GM21528 (cell line): ENCODE results near the gene GATAD2A.
"Not testable (repeated sequence)": the region's sequence is repeated elsewhere in the genome, so short reads cannot be mapped to it uniquely, and the experiment has no call there.

Experiments used
- ATAC-seq: cut with Tn5 transposase; IDR thresholded peaks from one replicate; pipeline ENCODE4 v1.9.1; 2021; ENCODE audit warnings: mild to moderate bottlenecking, moderate library complexity; ENCODE audit not compliant: unreplicated experiment, low FRiP score

Gene GATAD2A, protein sequence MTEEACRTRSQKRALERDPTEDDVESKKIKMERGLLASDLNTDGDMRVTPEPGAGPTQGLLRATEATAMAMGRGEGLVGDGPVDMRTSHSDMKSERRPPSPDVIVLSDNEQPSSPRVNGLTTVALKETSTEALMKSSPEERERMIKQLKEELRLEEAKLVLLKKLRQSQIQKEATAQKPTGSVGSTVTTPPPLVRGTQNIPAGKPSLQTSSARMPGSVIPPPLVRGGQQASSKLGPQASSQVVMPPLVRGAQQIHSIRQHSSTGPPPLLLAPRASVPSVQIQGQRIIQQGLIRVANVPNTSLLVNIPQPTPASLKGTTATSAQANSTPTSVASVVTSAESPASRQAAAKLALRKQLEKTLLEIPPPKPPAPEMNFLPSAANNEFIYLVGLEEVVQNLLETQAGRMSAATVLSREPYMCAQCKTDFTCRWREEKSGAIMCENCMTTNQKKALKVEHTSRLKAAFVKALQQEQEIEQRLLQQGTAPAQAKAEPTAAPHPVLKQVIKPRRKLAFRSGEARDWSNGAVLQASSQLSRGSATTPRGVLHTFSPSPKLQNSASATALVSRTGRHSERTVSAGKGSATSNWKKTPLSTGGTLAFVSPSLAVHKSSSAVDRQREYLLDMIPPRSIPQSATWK

DNA sequence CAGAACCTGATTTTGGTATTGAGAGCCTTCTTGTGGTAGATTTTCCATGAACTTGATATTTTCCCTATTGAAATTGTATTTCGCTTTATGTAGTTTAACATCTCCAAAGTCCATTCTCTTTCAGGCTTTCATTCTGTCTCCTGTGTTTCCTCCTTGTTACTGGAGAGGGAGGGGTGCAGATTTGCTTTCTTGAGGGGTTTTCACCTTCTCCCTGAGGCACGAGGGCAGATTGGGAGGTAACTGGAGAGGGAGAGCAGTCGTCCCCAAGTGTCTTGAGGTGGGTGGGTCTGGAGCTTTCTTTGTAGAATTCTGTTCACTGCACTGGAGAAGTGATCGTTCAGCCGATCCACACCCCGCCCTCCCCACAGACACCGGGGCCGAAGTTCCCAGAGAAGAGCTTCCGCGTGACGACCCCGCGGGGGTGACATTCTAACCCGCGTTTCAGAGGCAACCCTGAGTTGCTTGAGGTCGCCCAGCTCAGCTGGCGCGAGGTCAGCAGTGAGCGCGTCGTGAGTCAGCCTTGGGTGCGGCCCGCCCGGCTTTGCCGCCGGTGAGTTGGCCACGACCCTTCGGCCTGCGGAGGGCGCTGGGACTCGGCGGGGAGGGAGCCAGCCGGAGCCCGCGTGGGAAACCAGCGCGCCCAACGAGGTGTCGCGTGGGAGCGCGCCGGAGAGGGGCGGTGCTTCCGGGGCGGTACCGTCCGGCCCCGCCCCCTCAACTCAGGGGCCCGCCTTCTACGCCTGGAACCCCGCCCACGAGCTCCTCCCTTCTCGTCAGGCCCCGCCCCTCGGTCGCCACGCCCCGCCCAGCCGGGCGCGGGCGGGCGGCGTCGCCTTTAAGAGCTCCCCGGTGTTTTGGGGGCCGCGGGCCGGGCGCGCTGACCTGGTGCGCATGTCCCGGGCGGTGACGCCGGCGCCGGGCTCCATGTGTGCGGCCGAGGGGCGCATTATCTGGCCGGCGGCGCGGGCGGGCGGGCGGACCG is at the start of gene GATAD2A:
TSS of gene GATAD2A (plus strand) at position 797 of the 982 bp plus-strand sequence. CDS start 59,671 bp downstream, outside the sequence.
- ATAC-seq, result peak; percentile 67

DNA sequence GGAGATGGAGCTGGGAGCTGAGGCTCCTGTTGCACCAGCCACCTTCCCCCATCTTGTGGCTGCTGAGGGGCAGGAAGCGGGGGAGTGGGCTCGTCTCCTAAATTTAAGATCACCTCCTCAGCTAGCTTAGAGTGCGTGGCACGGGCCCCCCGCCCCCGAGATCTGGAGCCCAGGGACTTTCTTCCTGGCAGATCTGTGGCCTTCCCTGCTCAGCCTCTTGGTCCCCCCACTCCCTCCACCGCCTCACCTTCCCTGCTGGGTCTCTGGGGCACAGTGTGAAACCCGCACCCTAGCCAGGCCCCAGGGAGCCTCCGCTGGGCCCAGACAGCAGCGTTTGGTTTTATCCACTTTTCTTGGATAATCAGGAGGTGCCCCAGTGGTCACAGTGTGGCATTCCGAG is 49.0 kb upstream of the GATAD2A start:
- no peak for ATAC-seq

- no peak for ATAC-seq
These were observed 48.4 kb upstream of the GATAD2A start for GRCh38 chr19:19356901-19357566.

GRCh38 chr19:19361075-19361594 is 44.3 kb upstream of the GATAD2A start:
- ATAC-seq, result peak; percentile 53

- ATAC-seq, result no peak
These were observed 43.4 kb upstream of the GATAD2A start for GRCh38 chr19:19362075-19362474.

DNA sequence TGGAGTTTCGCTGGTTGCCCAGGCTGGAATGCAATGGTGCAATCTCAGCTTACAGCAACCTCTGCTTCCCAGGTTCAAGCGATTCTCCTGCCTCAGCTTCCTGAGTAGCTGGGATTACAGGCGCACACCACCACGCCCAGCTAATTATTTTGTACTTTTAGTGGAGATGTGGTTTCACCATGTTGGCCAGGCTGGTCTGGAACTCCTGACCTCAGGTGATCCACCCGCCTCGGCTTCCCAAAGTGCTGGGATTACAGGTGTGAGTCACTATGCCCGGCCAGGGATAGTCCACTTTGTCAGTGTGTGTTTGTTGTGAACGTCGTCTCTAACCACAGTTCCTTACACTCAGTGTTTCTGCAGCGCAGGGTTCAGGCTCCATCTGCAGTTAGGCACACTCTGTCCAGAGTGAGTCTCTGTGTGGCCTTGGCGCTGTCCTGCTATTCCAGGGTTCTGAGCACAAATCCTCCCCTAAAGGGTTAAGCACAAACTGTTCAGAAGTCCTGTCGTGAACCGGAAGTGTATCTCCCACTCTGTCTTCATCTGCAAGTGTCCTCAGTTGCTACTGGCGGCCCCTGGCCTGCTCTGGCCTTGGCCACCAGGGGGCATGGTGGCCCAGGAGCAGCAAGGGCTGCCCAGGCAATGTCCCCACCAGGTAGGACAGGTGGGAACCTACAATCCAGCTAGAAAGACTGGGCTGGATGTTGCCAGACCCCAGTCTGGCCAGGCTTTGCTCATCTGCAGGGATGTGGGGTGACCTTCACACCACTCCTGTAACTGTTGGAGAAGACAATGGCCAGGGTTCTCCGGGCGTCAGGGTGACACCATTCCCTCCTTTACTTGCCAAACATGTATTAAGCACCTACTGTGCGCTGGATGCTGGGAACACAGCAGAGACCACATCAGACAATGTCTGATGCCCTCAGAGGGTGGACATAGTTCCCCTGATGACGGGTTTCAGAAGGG is 38.8 kb upstream of the GATAD2A start:
- ATAC-seq, result no peak

DNA sequence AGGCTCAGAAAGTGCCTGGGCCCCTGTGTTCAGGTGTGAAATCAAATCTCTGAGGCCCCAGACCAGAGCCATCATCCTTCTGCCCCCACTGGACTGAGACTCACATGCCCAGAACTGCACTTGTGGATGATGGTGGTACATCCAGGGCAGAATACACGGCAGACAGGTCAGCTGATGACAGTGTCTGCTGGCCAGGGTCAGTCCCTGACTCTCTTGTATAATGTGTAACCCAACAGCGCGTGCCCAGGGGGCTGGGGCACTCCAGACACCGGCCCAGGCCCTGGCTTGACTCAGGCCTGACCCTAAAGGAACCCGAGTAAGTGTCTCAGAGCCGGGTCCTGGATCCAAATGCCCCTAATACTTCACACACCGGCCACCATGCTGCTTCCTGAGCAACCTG is 37.4 kb upstream of the GATAD2A start:
- no peak for ATAC-seq

- no peak for ATAC-seq
These were observed 34.4 kb upstream of the GATAD2A start for GRCh38 chr19:19371059-19371458.

- peak; percentile 74 for ATAC-seq
These were observed 32.6 kb upstream of the GATAD2A start for GRCh38 chr19:19372656-19373416.

- no peak for ATAC-seq
These were observed 25.9 kb upstream of the GATAD2A start for GRCh38 chr19:19379527-19379926.

DNA sequence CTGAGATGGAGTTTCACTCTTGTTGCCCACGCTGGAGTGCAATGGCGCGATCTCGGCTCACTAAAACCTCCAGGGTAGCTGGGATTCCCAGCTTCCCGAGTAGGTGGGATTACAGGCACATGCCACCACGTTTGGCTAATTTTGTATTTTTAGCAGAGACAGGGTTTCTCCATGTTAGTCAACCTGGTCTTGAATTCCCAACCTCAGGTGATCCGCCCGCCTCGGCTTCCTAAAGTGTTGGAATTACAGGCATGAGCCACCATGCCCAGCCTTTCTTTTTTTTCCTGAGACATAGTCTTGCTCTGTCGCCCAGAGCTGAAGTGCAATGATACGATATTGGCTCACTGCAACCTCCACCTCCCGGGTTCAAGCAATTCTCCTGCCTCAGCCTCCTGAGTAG is 25.2 kb upstream of the GATAD2A start:
- not testable (repeated sequence) for ATAC-seq

DNA sequence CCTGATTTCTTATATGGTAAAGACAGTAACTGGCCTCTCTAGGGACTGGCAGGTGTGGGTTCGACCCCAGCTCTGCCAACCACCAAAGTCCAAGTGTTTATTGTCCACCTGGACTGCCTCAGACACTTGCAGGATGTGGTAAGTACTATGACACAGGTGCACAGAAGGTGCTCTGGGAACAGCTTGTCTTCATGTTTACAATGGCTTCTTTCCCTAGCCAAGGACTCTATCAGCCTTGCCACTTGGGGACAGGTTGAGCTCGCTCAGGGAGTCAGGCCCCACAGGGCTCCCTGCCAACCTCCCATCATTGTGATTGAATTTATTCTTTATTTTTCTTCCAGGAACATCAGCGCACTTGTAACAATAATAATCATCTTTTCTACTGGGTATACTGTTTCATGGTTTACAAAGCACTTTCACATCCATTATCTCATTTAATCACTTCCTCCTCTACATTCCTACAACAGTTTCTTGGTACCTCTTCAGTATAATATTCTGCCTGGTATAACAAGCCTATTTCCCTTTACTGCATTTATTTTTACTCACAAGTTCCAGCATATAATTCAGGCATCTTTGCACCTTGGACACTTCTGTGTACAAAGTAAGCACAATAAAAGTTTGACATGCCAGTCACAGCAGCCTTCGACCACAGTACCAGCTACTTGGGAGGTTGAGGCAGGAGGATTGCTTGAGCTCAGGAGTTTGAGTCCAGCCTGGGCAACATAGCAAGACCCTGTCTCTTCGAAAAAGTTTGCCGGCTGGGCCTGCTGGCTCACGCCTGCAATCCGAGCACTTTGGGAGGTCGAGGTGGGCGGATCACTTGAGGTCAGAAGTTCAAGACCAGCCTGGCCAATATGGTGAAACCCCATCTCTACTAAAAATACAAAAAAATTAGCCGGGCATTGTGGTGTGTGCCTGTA is 24.2 kb upstream of the GATAD2A start:
- no peak for ATAC-seq

DNA sequence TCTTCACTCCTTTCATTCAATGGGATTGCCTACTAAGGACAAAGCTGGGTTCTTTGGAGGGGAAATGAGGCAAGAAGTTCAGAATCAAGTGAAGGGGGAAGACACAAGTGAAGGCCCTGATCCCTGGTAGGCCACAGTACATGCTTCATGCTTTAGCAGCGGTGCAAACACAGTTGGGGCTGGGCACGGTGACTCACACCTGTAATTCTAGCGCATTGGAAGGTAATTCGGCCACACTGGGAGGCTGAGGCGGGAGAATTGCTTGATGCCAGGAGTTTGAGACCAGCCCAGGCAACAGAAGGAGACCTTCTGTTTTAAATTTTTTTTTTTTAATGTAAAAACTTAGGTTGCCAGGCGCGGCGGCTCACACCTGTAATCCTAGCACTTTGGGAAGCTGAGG is 23.4 kb upstream of the GATAD2A start:
- no peak for ATAC-seq

- no peak for ATAC-seq
These were observed 21.0 kb upstream of the GATAD2A start for GRCh38 chr19:19384486-19384885.

GRCh38 chr19:19385131-19385895 is 20.2 kb upstream of the GATAD2A start:
- ATAC-seq, result peak; percentile 93
